HCT116 (cell line): Measurements from ENCODE around the gene LYL1. TPM values are rescaled to one million over a fixed set of nuclear protein-coding genes. Genes with fewer than 3 reads are reported as not detected.

Experiments used
- ATAC-seq: fragments of 200-7000 bp; cut with Tn5 transposase; 2 replicates; pipeline ENCODE4 v1.9.1; 2020; ENCODE audit warnings: mild to moderate bottlenecking, moderate library complexity
- BruUV-seq: library from RNA; stranded (reverse); fragments of 400-500 nt; replicated peaks from 2 replicates; lab custom pipeline; 2021; lab: Mats Ljungman, UMichigan
- CTCF ChIA-PET: fragments of 300-600 bp; sonication (Branson Sonifier 250); formaldehyde crosslinking; loops from one replicate; lab custom pipeline; 2021; ENCODE audit warnings: antibody characterized with exemption; lab: Charles Lee
- POLR2A ChIA-PET: fragments of 300-600, 350-600 bp; sonication (Branson Sonifier 250); formaldehyde crosslinking; loops from one replicate; lab custom pipeline; 2021; ENCODE audit warnings: antibody characterized with exemption; lab: Charles Lee
- RAD21 ChIA-PET, 2 experiments: fragments of 300-600 bp; sonication (Branson Sonifier 250); formaldehyde crosslinking; loops; one replicate each; lab custom pipeline; 2023; ENCODE audit warnings: low total read pairs in 2 of 2; ENCODE audit not compliant: uncharacterized antibody in 2 of 2, unreplicated experiment in 2 of 2, low non-redundant PET in 1 of 2; lab: Charles Lee
- DNase-seq: peaks from one replicate; pipeline ENCODE4 v3.0.0-alpha.2; 2010; ENCODE audit warnings: low read depth, low spot score
- H2AFZ ChIP-seq: fragments of 200-600 bp; shearing (Covaris generic), sonication (generic); 2 replicates; pipeline ENCODE4 v1.6.1; 2017; ENCODE audit warnings: low read depth, mixed run types, mixed read lengths, antibody characterized with exemption, low read length; ENCODE audit not compliant: poor library complexity, severe bottlenecking
- H3K27ac ChIP-seq: 2 replicates; pipeline ENCODE4 v1.5.1; 2012; ENCODE audit warnings: low read depth, low read length
- H3K27me3 ChIP-seq: fragments of 200-600 bp; sonication (generic); 2 replicates; pipeline ENCODE4 v1.6.1; 2016; ENCODE audit warnings: mixed run types, low read length, mixed read lengths; ENCODE audit not compliant: insufficient read depth
- H3K36me3 ChIP-seq, 2 experiments: fragments of 200-500 bp in 1 of 2; fragments of 200-600 bp in 1 of 2; sonication (Bioruptor generic) in 1 of 2; sonication (generic) in 1 of 2; 2 replicates each; pipeline versions ENCODE4 v1.5.1 to v1.6.1; 2014 to 2016; ENCODE audit warnings: low read length in 2 of 2, inconsistent platforms in 1 of 2, mixed read lengths in 1 of 2, mixed run types in 1 of 2; ENCODE audit not compliant: insufficient read depth in 2 of 2, control insufficient read depth in 1 of 2
- H3K4me1 ChIP-seq, 2 experiments: fragments of 200-600 bp in 1 of 2; sonication (generic) in 1 of 2; 2 replicates each; pipeline versions ENCODE4 v1.5.1 to v1.6.1; 2012 to 2017; ENCODE audit warnings: low read length in 2 of 2, inconsistent platforms in 1 of 2, mild to moderate bottlenecking in 1 of 2, mixed read lengths in 1 of 2, mixed run types in 1 of 2, moderate library complexity in 1 of 2; ENCODE audit not compliant: insufficient read depth in 2 of 2, control insufficient read depth in 1 of 2
- H3K4me2 ChIP-seq: fragments of 200-600 bp; sonication (generic); 2 replicates; pipeline ENCODE4 v1.6.1; 2017; ENCODE audit warnings: mixed run types, low read length, mixed read lengths
- H3K4me3 ChIP-seq, 2 experiments: fragments of 200-600 bp in 1 of 2; sonication (generic) in 1 of 2; replicated peaks in 1 of 2; 2 replicates each; pipeline ENCODE4 v1.5.1; 2011 to 2016; ENCODE audit warnings: low read length in 2 of 2, control low read depth in 1 of 2, low read depth in 1 of 2, mild to moderate bottlenecking in 1 of 2, mixed read lengths in 1 of 2, mixed run types in 1 of 2
- H3K79me2 ChIP-seq: fragments of 200-600 bp; sonication (generic); 2 replicates; pipeline ENCODE4 v1.6.1; 2017; ENCODE audit warnings: mild to moderate bottlenecking, mixed run types, low read length, moderate library complexity, mixed read lengths; ENCODE audit not compliant: insufficient read depth
- H3K9ac ChIP-seq: fragments of 200-600 bp; sonication (generic); 2 replicates; pipeline ENCODE4 v1.6.1; 2016; ENCODE audit warnings: low read length, mixed read lengths
- H3K9me2 ChIP-seq: fragments of 200-600 bp; sonication (generic), shearing (Covaris generic); 2 replicates; pipeline ENCODE4 v1.6.1; 2017; ENCODE audit warnings: mixed run types, mild to moderate bottlenecking, moderate library complexity; ENCODE audit not compliant: insufficient read depth
- H3K9me3 ChIP-seq, 2 experiments: fragments of 200-500 bp in 1 of 2; fragments of 200-600 bp in 1 of 2; sonication (Bioruptor generic) in 1 of 2; sonication (generic) in 1 of 2; 2 replicates each; pipeline ENCODE4 v1.6.1; 2014 to 2017; ENCODE audit warnings: low read length in 2 of 2, mixed read lengths in 2 of 2, inconsistent platforms in 1 of 2, low read depth in 1 of 2, mild to moderate bottlenecking in 1 of 2, mixed run types in 1 of 2, moderate library complexity in 1 of 2; ENCODE audit not compliant: control insufficient read depth in 1 of 2, insufficient read depth in 1 of 2
- H4K20me1 ChIP-seq: fragments of 200-600 bp; sonication (generic), shearing (Covaris generic); 2 replicates; pipeline ENCODE4 v1.6.1; 2017; ENCODE audit warnings: mixed run types, mild to moderate bottlenecking, moderate library complexity; ENCODE audit not compliant: insufficient read depth
- ELF1 ChIP-seq: IDR thresholded peaks from 2 replicates; pipeline ENCODE4 v1.6.1; 2012; ENCODE audit warnings: low read depth, borderline replicate concordance
- EZH2phosphoT487 ChIP-seq: fragments of 200-600 bp; IDR thresholded peaks from 2 replicates; pipeline ENCODE4 v1.6.1; 2018; ENCODE audit warnings: antibody characterized with exemption, borderline replicate concordance
- POLR2A ChIP-seq: IDR thresholded peaks from 2 replicates; pipeline ENCODE4 v1.7.0; 2011; ENCODE audit warnings: borderline replicate concordance; ENCODE audit not compliant: insufficient read depth, insufficient read length; ENCODE audit errors: extremely low read depth
- POLR2AphosphoS5 ChIP-seq: IDR thresholded peaks from 2 replicates; pipeline ENCODE4 v1.6.1; 2011; ENCODE audit warnings: mild to moderate bottlenecking, low read depth, low read length, moderate library complexity
- SIN3A ChIP-seq: IDR thresholded peaks from 2 replicates; pipeline ENCODE4 v1.6.1; 2012; ENCODE audit warnings: low read depth
- SRF ChIP-seq: IDR thresholded peaks from 2 replicates; pipeline ENCODE4 v1.6.1; 2012; ENCODE audit warnings: low read depth
- ZFX ChIP-seq: fragments of 450-650 bp; IDR thresholded peaks from 2 replicates; pipeline ENCODE4 v1.6.1; 2017
- intact Hi-C: fragments of 100-400 bp; cut with micrococcal nuclease; formaldehyde crosslinking; loops from 2 replicates; pipeline ENCODE4 v1.10.0; 2022
- total RNA-seq: library from RNA; stranded (reverse); gene quantifications from one replicate; pipeline ENCODE4 v1.2.1, GENCODE V29; 2021; ENCODE audit not compliant: unreplicated experiment
- TF ChIP-seq, protein P1 (sequence below), 3 experiments: fragments of 200-600 bp in 1 of 3; sonication (generic) in 1 of 3; IDR thresholded peaks in 2 of 3; conservative IDR thresholded peaks in 1 of 3; 2 replicates each; pipeline ENCODE4 v1.5.1; 2012 to 2017; ENCODE audit warnings: low read depth in 2 of 3, low read length in 2 of 3, antibody characterized with exemption in 1 of 3, borderline replicate concordance in 1 of 3, control low read depth in 1 of 3, mild to moderate bottlenecking in 1 of 3, mixed read lengths in 1 of 3, mixed run types in 1 of 3, moderate library complexity in 1 of 3; ENCODE audit not compliant: insufficient read depth in 1 of 3
- TF ChIP-seq, protein P2 (sequence below): IDR thresholded peaks from 2 replicates; pipeline ENCODE4 v1.6.1; 2012; ENCODE audit warnings: low read depth
- TF ChIP-seq, protein P3 (sequence below): IDR thresholded peaks from 2 replicates; pipeline ENCODE4 v1.6.1; 2011; ENCODE audit warnings: mild to moderate bottlenecking, low read length, moderate library complexity; ENCODE audit not compliant: insufficient replicate concordance; ENCODE audit errors: extremely low read depth

The LYL1 gene
- total RNA-seq, 1 experiment from 2014 or later = 2.6 TPM

DNA sequence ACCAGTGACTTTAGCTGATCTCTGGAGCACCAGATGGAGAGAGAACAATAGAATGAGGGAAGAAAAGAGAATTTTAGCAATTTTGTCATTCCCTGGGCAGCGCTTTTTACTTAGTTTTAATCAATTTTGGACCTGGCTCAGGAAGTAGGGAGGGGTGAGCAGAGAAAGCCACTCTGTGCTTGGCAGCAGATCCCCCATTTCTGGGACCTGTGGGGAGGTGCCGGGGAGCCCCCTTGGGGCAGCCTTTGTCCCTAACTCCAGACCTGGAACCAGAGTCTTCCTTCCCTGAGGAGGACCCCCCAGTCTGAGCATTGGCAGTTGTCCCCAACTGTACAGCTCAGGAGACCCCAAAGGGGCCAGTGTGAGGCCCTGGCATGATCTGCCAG is 10.5 kb downstream of the LYL1 start:
- BruUV-seq = no TSS peak

More for the DNA sequence above, 10.5 kb downstream of the LYL1 start:
- H3K9ac ChIP-seq = no peak overlapping the region
- no peaks in the 10 kb centered on the region for H3K9me2 ChIP-seq
- H3K27me3 ChIP-seq = no peaks in the 10 kb centered on the region
- H3K4me2 ChIP-seq = no peak overlapping the region
- no peaks in the 10 kb centered on the region for H3K36me3 ChIP-seq
- ATAC-seq = no peak
- H3K9me3 ChIP-seq = no peaks in the 10 kb centered on the region
- H3K4me1 ChIP-seq = peaks cover 6 to 16% of the 10 kb centered on the region in 2 experiments; a peak in 3 of 4 replicates
- RAD21 ChIA-PET = interaction anchor here in 1 of 2 experiments (2.5 kb wide), 1 partner anchor 114 kb away, joined by 20 read pairs; no protein-coding TSS in a partner anchor
- POLR2A ChIA-PET = no interaction called here
- H3K79me2 ChIP-seq = no peaks in the 10 kb centered on the region
- intact Hi-C loops = loop anchor here (5.0 kb wide), 1 partner anchor 60 kb away; no protein-coding TSS in a partner anchor
- DNase-seq = no peak
- no peak overlapping the region for H2AFZ ChIP-seq
- H3K27ac ChIP-seq = no peak overlapping the region
- CTCF ChIA-PET = interaction anchor here (1.4 to 6.6 kb wide), 4 partner anchors 31 to 127 kb away, joined by 4 to 94 read pairs (median 8); no protein-coding TSS in a partner anchor
- H3K4me3 ChIP-seq = no peak overlapping the region
- TF ChIP-seq EZH2phosphoT487 (no peak), ZFX (no peak), SRF (no peak), SIN3A (no peak), ELF1 (no peak), POLR2A (no peak), POLR2AphosphoS5 (no peak)
- TF ChIP-seq, protein P1, sequence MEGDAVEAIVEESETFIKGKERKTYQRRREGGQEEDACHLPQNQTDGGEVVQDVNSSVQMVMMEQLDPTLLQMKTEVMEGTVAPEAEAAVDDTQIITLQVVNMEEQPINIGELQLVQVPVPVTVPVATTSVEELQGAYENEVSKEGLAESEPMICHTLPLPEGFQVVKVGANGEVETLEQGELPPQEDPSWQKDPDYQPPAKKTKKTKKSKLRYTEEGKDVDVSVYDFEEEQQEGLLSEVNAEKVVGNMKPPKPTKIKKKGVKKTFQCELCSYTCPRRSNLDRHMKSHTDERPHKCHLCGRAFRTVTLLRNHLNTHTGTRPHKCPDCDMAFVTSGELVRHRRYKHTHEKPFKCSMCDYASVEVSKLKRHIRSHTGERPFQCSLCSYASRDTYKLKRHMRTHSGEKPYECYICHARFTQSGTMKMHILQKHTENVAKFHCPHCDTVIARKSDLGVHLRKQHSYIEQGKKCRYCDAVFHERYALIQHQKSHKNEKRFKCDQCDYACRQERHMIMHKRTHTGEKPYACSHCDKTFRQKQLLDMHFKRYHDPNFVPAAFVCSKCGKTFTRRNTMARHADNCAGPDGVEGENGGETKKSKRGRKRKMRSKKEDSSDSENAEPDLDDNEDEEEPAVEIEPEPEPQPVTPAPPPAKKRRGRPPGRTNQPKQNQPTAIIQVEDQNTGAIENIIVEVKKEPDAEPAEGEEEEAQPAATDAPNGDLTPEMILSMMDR (IDR thresholded peaks at IDR 0.05 in 2 of 3, conservative IDR thresholded peaks at IDR 0.05 in 1 of 3; ENCODE audit: borderline replicate concordance in 1 of 3, insufficient read depth in 1 of 3, low read depth in 2 of 3, low read length in 2 of 3) = no peak
- TF ChIP-seq, protein P2, sequence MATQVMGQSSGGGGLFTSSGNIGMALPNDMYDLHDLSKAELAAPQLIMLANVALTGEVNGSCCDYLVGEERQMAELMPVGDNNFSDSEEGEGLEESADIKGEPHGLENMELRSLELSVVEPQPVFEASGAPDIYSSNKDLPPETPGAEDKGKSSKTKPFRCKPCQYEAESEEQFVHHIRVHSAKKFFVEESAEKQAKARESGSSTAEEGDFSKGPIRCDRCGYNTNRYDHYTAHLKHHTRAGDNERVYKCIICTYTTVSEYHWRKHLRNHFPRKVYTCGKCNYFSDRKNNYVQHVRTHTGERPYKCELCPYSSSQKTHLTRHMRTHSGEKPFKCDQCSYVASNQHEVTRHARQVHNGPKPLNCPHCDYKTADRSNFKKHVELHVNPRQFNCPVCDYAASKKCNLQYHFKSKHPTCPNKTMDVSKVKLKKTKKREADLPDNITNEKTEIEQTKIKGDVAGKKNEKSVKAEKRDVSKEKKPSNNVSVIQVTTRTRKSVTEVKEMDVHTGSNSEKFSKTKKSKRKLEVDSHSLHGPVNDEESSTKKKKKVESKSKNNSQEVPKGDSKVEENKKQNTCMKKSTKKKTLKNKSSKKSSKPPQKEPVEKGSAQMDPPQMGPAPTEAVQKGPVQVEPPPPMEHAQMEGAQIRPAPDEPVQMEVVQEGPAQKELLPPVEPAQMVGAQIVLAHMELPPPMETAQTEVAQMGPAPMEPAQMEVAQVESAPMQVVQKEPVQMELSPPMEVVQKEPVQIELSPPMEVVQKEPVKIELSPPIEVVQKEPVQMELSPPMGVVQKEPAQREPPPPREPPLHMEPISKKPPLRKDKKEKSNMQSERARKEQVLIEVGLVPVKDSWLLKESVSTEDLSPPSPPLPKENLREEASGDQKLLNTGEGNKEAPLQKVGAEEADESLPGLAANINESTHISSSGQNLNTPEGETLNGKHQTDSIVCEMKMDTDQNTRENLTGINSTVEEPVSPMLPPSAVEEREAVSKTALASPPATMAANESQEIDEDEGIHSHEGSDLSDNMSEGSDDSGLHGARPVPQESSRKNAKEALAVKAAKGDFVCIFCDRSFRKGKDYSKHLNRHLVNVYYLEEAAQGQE = no peak
- TF ChIP-seq, protein P3, sequence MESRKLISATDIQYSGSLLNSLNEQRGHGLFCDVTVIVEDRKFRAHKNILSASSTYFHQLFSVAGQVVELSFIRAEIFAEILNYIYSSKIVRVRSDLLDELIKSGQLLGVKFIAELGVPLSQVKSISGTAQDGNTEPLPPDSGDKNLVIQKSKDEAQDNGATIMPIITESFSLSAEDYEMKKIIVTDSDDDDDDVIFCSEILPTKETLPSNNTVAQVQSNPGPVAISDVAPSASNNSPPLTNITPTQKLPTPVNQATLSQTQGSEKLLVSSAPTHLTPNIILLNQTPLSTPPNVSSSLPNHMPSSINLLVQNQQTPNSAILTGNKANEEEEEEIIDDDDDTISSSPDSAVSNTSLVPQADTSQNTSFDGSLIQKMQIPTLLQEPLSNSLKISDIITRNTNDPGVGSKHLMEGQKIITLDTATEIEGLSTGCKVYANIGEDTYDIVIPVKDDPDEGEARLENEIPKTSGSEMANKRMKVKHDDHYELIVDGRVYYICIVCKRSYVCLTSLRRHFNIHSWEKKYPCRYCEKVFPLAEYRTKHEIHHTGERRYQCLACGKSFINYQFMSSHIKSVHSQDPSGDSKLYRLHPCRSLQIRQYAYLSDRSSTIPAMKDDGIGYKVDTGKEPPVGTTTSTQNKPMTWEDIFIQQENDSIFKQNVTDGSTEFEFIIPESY = no peak
- no peaks in the 10 kb centered on the region for H4K20me1 ChIP-seq
